T-helper 1 cell treated with Interleukin-12 subunit alpha and Interleukin-12 subunit beta and Interleukin-4 antibody, amounts not matched to agents 30 μg/mL and 1 μg/mL, for 36 hours (primary cell): ENCODE data around the gene CAPN9.
"Not testable (repeated sequence)": the region's sequence is repeated elsewhere in the genome, so short reads cannot be mapped to it uniquely, and the experiment has no call there.

Experiments used
- H3K27ac Mint-ChIP-seq: one replicate; pipeline ENCODE4 v1.8.0; 2021; ENCODE audit warnings: mild to moderate bottlenecking, mixed read lengths
- H3K27me3 Mint-ChIP-seq: one replicate; pipeline ENCODE4 v1.8.0; 2021; ENCODE audit warnings: low read depth, mixed read lengths
- H3K36me3 Mint-ChIP-seq: one replicate; pipeline ENCODE4 v1.8.0; 2021; ENCODE audit warnings: low read depth, mixed read lengths
- H3K4me1 Mint-ChIP-seq: one replicate; pipeline ENCODE4 v1.8.0; 2021; ENCODE audit warnings: low read depth, mixed read lengths
- H3K4me3 Mint-ChIP-seq: one replicate; pipeline ENCODE4 v1.8.0; 2021; ENCODE audit warnings: mild to moderate bottlenecking, moderate library complexity, mixed read lengths
- H3K9me3 Mint-ChIP-seq: one replicate; pipeline ENCODE4 v1.8.0; 2021; ENCODE audit warnings: mixed read lengths

CAPN9 gene

GRCh38 chr1:230763927-230764591, 16.9 kb downstream of the CAPN9 start:
- Mint-ChIP-seq H3K36me3 (no peaks in the 10 kb centered on the region), H3K4me3 (no peak overlapping the region), H3K27me3 (no peaks in the 10 kb centered on the region), H3K4me1 (no peaks in the 10 kb centered on the region), H3K9me3 (no peaks in the 10 kb centered on the region), H3K27ac (no peak overlapping the region)

DNA sequence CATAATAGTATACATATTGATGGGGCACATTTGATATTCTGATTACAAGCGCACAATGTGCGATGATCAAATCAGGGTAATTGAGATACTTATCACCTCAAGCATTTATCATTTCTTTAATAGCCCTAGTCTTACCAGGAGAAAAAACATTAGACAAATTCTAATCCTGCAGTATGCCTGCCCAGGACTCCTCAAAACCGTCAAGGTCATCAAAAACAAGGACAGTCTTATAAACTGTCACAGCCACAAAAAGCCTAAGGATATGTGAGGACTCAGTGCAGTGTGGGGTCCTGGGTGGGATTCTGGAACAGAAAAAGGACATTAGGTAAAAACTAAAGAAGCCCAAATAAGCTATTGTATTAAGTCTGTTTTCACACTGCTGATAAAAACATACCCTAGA, 19.1 kb downstream of the CAPN9 start:
- no peaks in the 10 kb centered on the region for H3K9me3 Mint-ChIP-seq
- H3K36me3 Mint-ChIP-seq: no peaks in the 10 kb centered on the region
- H3K4me3 Mint-ChIP-seq: no peak overlapping the region
- no peaks in the 10 kb centered on the region for H3K4me1 Mint-ChIP-seq
- no peaks in the 10 kb centered on the region for H3K27me3 Mint-ChIP-seq
- H3K27ac Mint-ChIP-seq: no peak overlapping the region

DNA sequence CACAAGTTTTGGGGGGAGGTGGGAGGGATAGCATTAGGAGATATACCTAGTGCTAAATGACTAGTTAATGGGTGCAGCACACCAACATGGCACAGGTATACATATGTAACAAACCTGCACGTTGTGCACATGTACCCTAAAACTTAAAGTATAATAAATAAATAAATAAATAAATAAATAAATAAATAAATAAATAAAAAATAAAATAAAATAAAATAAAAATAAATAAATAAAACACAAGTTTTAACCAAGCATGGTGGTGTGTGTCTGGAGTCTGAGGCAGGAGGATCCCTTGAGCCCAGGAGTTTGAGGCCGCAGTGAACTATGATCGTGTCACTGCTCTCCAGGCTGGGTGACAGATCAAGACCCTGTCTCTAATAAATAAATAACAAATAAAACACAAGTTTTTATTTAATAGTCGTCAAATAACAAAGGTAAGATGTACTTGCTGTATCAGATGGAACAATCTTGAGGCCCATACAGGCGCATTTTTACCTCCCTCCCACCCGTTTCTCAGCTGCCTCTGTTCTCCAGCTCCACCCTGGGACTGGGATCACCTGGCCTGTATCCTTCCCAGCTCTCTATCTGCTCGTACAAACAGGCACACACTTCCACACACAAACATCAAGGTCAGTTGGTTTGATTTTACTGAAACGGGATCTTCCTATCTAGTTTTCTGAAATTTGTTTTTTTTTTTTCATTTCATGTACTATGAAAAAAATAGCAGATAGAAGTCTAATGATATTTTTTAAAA, 20.8 kb downstream of the CAPN9 start:
- not testable (repeated sequence) for H3K36me3 Mint-ChIP-seq, H3K27ac Mint-ChIP-seq, H3K9me3 Mint-ChIP-seq, H3K4me1 Mint-ChIP-seq, H3K27me3 Mint-ChIP-seq, H3K4me3 Mint-ChIP-seq

GRCh38 chr1:230768903-230769570, 21.8 kb downstream of the CAPN9 start:
- Mint-ChIP-seq H3K9me3 (no peaks in the 10 kb centered on the region), H3K4me1 (no peaks in the 10 kb centered on the region), H3K36me3 (no peaks in the 10 kb centered on the region), H3K27me3 (no peaks in the 10 kb centered on the region), H3K4me3 (no peak overlapping the region), H3K27ac (no peak overlapping the region)

DNA sequence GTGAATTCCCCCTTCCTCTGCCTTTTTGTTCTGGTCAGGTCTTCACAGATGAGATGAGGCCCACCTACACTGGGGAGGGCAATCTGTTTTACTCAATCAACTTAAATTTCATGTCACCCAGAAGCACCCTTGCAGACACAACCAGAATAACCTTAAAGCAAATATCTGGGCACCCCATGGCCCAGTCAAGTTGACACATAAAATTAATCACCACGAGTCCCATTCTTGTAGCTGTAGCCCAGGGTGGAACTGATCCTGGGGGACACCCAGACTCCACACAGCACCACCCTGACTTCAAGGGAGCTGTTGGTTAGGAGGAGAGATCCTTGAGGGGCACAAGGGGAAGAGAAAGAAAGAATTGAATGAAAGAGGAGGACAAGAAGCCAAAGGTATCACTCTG, 23.1 kb downstream of the CAPN9 start:
- Mint-ChIP-seq H3K4me3 (no peak overlapping the region), H3K36me3 (no peaks in the 10 kb centered on the region), H3K27ac (no peak overlapping the region), H3K27me3 (no peaks in the 10 kb centered on the region), H3K4me1 (no peaks in the 10 kb centered on the region), H3K9me3 (no peaks in the 10 kb centered on the region)

GRCh38 chr1:230771773-230772354, 24.7 kb downstream of the CAPN9 start:
- H3K27me3 Mint-ChIP-seq: no peaks in the 10 kb centered on the region
- no peak overlapping the region for H3K27ac Mint-ChIP-seq
- no peaks in the 10 kb centered on the region for H3K9me3 Mint-ChIP-seq
- no peak overlapping the region for H3K4me3 Mint-ChIP-seq
- no peaks in the 10 kb centered on the region for H3K36me3 Mint-ChIP-seq
- H3K4me1 Mint-ChIP-seq: no peaks in the 10 kb centered on the region

DNA sequence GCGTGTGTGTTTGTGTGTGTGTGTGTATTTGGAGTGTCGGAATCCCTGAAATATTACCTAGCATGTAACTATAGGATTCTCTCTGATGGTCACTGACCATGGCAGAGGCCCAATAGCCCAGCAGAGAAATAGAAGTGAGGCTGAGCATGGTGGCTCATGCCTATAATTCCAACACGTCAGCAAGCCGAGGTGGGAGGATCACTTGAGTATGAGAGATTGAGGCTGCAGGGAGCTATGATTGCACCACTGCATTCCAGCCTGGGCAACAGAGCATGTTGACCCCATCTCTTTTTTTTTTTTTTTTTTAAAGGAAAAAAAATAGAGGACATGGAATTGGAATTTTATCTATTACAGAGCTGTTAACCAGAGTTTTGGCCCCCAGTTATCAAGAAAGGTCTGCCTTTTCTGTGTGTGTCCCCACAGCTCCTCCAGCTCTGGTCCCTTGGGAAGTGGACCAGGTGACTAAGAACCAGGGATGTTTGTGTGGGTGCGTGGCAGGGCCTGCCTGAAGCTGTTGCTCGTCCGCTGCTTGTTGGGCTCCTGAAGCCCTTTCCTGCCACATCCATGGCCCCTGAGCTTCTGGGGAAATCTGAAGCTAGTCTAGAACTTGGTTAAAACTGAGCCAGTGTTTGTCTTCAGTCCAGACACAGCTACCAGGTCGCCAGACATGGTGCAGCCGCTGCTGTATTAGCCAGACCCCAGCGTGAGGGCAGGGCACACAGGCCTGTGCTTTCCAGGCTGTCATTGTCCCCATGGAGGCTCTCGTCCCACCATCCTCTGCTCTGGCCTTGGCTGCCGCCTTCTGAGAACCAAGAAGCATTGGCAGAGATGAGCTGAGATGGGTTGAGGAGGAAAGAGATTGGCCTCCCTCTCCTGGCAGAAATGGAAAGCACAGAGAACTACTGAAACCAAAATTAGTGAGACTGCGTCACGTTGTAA, 25.5 kb downstream of the CAPN9 start:
- no peaks in the 10 kb centered on the region for H3K4me1 Mint-ChIP-seq

DNA sequence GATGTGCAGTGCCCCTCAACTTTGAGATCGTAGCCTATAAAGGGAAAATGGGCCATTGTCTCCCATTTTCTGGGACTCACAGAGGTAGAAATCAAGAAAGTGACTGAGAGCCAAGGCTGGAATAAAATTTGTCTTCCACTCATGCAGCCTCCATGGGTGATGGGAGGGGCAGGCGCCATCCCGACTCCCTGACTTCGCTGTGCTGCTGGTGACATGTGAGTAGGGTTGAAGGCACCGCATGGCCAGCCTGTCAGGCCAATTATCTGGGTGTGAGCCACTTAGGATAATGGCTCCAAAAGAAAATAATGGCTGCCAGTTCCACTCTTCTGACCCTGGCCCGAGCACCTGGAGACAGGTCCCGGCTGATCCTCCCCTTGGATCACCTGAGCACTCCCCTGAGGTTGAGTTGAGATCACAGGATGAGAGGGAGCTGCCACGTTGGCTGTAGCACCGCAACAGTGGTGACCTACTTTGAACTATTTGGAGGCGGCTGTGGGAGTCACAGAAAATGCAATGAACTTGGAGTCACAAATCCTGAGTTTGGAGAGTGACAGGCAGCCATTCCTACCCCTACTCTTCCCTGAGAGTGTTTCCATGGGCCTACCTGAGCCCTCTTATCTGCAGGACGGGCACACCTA, 26.3 kb downstream of the CAPN9 start:
- no peaks in the 10 kb centered on the region for H3K27me3 Mint-ChIP-seq
- no peaks in the 10 kb centered on the region for H3K4me1 Mint-ChIP-seq
- H3K36me3 Mint-ChIP-seq: no peaks in the 10 kb centered on the region
- no peaks in the 10 kb centered on the region for H3K9me3 Mint-ChIP-seq
- no peak overlapping the region for H3K27ac Mint-ChIP-seq
- H3K4me3 Mint-ChIP-seq: no peak overlapping the region

More for the DNA sequence above, 25.5 kb downstream of the CAPN9 start:
- Mint-ChIP-seq H3K27ac (no peak overlapping the region), H3K36me3 (no peaks in the 10 kb centered on the region), H3K4me3 (no peak overlapping the region), H3K27me3 (no peaks in the 10 kb centered on the region), H3K9me3 (no peaks in the 10 kb centered on the region)

- Mint-ChIP-seq H3K9me3 (no peaks in the 10 kb centered on the region), H3K4me3 (no peak overlapping the region), H3K4me1 (no peaks in the 10 kb centered on the region), H3K27ac (no peak overlapping the region), H3K36me3 (no peaks in the 10 kb centered on the region), H3K27me3 (no peaks in the 10 kb centered on the region)
Observed at GRCh38 chr1:230778916-230779590, 31.9 kb downstream of the CAPN9 start.

DNA sequence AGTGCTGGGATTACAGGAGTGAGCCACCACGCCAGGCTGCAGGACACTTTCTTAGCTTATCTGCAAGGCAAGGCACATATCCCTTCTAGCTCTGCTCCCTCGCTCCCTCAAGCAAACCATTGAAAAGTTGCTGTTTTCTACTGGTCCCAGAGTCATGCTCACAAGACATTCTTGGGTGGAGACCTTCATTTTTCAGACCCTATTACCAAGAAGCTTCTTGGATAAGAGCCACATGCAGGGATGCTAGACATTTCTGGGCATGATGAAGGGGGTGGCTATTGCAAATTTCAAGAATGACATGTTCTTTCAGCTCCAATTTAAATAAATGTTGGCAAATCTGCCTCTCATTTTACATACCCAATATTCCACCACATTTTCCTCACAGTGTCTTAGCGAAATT, 33.9 kb downstream of the CAPN9 start:
- no peaks in the 10 kb centered on the region for H3K4me1 Mint-ChIP-seq
- no peaks in the 10 kb centered on the region for H3K27me3 Mint-ChIP-seq
- no peak overlapping the region for H3K27ac Mint-ChIP-seq
- H3K36me3 Mint-ChIP-seq: no peaks in the 10 kb centered on the region
- H3K9me3 Mint-ChIP-seq: no peaks in the 10 kb centered on the region
- no peak overlapping the region for H3K4me3 Mint-ChIP-seq

- Mint-ChIP-seq H3K27me3 (no peaks in the 10 kb centered on the region), H3K27ac (no peak overlapping the region), H3K9me3 (no peaks in the 10 kb centered on the region), H3K4me3 (no peak overlapping the region), H3K36me3 (no peaks in the 10 kb centered on the region), H3K4me1 (no peaks in the 10 kb centered on the region)
Observed at GRCh38 chr1:230781594-230781993, 34.4 kb downstream of the CAPN9 start.

DNA sequence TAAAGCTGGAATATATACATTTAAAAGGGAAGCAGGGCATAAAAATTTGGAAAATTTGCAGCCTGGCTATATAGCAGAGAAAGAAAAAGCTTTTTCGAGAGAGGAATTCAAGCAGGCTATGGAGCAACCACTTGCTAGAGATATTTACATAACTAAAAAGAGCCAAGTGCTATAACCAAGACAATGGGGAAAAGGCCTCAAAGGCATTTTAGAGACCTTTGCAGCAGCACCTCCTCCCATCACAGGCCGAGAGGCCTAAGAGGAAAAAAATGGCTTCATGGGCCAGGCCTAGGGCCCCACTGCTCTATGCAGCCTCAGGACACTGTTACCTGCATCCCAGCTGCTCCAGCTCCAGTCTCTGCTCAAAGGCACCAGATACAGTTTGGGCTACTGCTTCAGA, 37.0 kb downstream of the CAPN9 start:
- Mint-ChIP-seq H3K27ac (no peak overlapping the region), H3K4me3 (no peak overlapping the region), H3K27me3 (peaks cover 5% of the 10 kb centered on the region)

GRCh38 chr1:230785636-230786384, 38.6 kb downstream of the CAPN9 start:
- Mint-ChIP-seq H3K36me3 (no peaks in the 10 kb centered on the region), H3K27me3 (peaks cover 5% of the 10 kb centered on the region), H3K9me3 (no peaks in the 10 kb centered on the region), H3K27ac (no peak overlapping the region), H3K4me1 (no peaks in the 10 kb centered on the region), H3K4me3 (no peak overlapping the region)

More for the DNA sequence above, 37.0 kb downstream of the CAPN9 start:
- Mint-ChIP-seq H3K9me3 (no peaks in the 10 kb centered on the region), H3K4me1 (no peaks in the 10 kb centered on the region), H3K36me3 (no peaks in the 10 kb centered on the region)
